ENCODE results near the gene SBF2. TPM values are rescaled to one million over a fixed set of nuclear protein-coding genes. Genes with fewer than 3 reads are reported as not detected.

SBF2 gene
- polyA plus RNA-seq, 1 donor from 2014 or later: 53.4 TPM

GRCh38 chr11:9884601-9885000, 409.4 kb downstream of the SBF2 start:
- Histone ChIP-seq H3K27ac (ENCODE audit: low read length) (no peak overlapping the region), H2AFZ (ENCODE audit: low read depth, low read length) (no peak overlapping the region), H3K4me3 (ENCODE audit: low read length) (no peak overlapping the region), H3K27me3 (ENCODE audit: insufficient read depth, low read depth, low read length) (no peaks in the 10 kb centered on the region), H3K9ac (ENCODE audit: low read length) (no peak overlapping the region), H3F3A (ENCODE audit: insufficient read depth, low read length, poor library complexity, severe bottlenecking) (no peaks in the 10 kb centered on the region), H3K36me3 (ENCODE audit: insufficient read depth, low read length) (no peaks in the 10 kb centered on the region), H3K9me3 (ENCODE audit: low read length) (no peaks in the 10 kb centered on the region), H3K9me2 (ENCODE audit: insufficient read depth, low read length) (no peaks in the 10 kb centered on the region), H4K20me1 (ENCODE audit: insufficient read depth) (no peaks in the 10 kb centered on the region), H3K79me2 (replicated peaks; ENCODE audit: insufficient read depth, low read length) (no peaks in the 10 kb centered on the region), H3K4me2 (ENCODE audit: low read length) (no peak overlapping the region)
- TF ChIP-seq RAD21 (conservative IDR thresholded peaks at IDR 0.05) (no peak), TAF1 (IDR thresholded peaks at IDR 0.05; ENCODE audit: low read depth) (no peak), CTCF (IDR thresholded peaks at IDR 0.05; ENCODE audit: poor library complexity, severe bottlenecking) (no peak), SMC3 (conservative IDR thresholded peaks at IDR 0.05; ENCODE audit: poor library complexity) (no peak), POLR2AphosphoS5 (IDR thresholded peaks at IDR 0.05) (no peak), EZH2 (IDR thresholded peaks at IDR 0.05; ENCODE audit: borderline replicate concordance, insufficient read depth, low read length, poor library complexity, severe bottlenecking) (no peak), EP300 (conservative IDR thresholded peaks at IDR 0.05; ENCODE audit: poor library complexity, severe bottlenecking) (no peak), MXI1 (conservative IDR thresholded peaks at IDR 0.05; ENCODE audit: poor library complexity, severe bottlenecking) (no peak)
- TF ChIP-seq, protein P1, sequence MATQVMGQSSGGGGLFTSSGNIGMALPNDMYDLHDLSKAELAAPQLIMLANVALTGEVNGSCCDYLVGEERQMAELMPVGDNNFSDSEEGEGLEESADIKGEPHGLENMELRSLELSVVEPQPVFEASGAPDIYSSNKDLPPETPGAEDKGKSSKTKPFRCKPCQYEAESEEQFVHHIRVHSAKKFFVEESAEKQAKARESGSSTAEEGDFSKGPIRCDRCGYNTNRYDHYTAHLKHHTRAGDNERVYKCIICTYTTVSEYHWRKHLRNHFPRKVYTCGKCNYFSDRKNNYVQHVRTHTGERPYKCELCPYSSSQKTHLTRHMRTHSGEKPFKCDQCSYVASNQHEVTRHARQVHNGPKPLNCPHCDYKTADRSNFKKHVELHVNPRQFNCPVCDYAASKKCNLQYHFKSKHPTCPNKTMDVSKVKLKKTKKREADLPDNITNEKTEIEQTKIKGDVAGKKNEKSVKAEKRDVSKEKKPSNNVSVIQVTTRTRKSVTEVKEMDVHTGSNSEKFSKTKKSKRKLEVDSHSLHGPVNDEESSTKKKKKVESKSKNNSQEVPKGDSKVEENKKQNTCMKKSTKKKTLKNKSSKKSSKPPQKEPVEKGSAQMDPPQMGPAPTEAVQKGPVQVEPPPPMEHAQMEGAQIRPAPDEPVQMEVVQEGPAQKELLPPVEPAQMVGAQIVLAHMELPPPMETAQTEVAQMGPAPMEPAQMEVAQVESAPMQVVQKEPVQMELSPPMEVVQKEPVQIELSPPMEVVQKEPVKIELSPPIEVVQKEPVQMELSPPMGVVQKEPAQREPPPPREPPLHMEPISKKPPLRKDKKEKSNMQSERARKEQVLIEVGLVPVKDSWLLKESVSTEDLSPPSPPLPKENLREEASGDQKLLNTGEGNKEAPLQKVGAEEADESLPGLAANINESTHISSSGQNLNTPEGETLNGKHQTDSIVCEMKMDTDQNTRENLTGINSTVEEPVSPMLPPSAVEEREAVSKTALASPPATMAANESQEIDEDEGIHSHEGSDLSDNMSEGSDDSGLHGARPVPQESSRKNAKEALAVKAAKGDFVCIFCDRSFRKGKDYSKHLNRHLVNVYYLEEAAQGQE (IDR thresholded peaks at IDR 0.05; ENCODE audit: borderline replicate concordance): no peak

DNA sequence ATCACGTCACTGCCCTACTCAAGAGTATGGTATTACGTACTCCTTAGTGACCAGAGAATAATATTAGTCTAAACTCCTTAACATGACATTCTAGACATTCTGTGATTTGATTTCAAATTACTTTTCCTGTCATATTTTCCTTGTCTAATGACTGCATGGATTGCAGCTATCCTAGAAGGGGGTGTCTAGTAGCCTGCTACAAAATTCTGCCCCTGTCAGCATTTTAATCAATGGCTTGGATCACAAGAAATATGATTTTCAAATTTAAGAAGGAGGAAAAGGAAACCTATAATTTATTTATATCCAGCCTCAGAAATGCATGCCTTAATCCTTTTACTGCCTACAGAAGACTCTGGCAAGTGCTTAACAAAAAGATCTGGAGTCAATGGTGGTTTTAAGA, 413.4 kb downstream of the SBF2 start:
- H3K9me3 ChIP-seq (ENCODE audit: low read length): no peaks in the 10 kb centered on the region
- no peaks in the 10 kb centered on the region for H3K36me3 ChIP-seq (ENCODE audit: insufficient read depth, low read length)
- TF ChIP-seq SMC3 (conservative IDR thresholded peaks at IDR 0.05; ENCODE audit: poor library complexity): no peak
- TF ChIP-seq, protein P1 (IDR thresholded peaks at IDR 0.05; ENCODE audit: borderline replicate concordance): no peak
- TF ChIP-seq EZH2 (IDR thresholded peaks at IDR 0.05; ENCODE audit: borderline replicate concordance, insufficient read depth, low read length, poor library complexity, severe bottlenecking): no peak
- TF ChIP-seq TAF1 (IDR thresholded peaks at IDR 0.05; ENCODE audit: low read depth): no peak
- TF ChIP-seq MXI1 (conservative IDR thresholded peaks at IDR 0.05; ENCODE audit: poor library complexity, severe bottlenecking): no peak
- TF ChIP-seq CTCF (IDR thresholded peaks at IDR 0.05; ENCODE audit: poor library complexity, severe bottlenecking): no peak
- no peak for TF ChIP-seq EP300 (conservative IDR thresholded peaks at IDR 0.05; ENCODE audit: poor library complexity, severe bottlenecking)
- TF ChIP-seq RAD21 (conservative IDR thresholded peaks at IDR 0.05): no peak
- no peak for TF ChIP-seq POLR2AphosphoS5 (IDR thresholded peaks at IDR 0.05)
- H3F3A ChIP-seq (ENCODE audit: insufficient read depth, low read length, poor library complexity, severe bottlenecking): no peaks in the 10 kb centered on the region
- no peak overlapping the region for H3K27ac ChIP-seq (ENCODE audit: low read length)
- H3K9ac ChIP-seq (ENCODE audit: low read length): no peak overlapping the region
- H3K4me2 ChIP-seq (ENCODE audit: low read length): no peak overlapping the region
- H2AFZ ChIP-seq (ENCODE audit: low read depth, low read length): no peak overlapping the region
- no peaks in the 10 kb centered on the region for H4K20me1 ChIP-seq (ENCODE audit: insufficient read depth)
- no peaks in the 10 kb centered on the region for H3K79me2 ChIP-seq (replicated peaks; ENCODE audit: insufficient read depth, low read length)
- no peaks in the 10 kb centered on the region for H3K9me2 ChIP-seq (ENCODE audit: insufficient read depth, low read length)
- no peak overlapping the region for H3K4me3 ChIP-seq (ENCODE audit: low read length)
- no peaks in the 10 kb centered on the region for H3K27me3 ChIP-seq (ENCODE audit: insufficient read depth, low read depth, low read length)
